Epithelial cell of prostate (primary cell): ENCODE data around the gene FNDC1.

Source experiments
- DNase-seq: peaks from one replicate; pipeline ENCODE4 v3.0.0-alpha.2; 2011; ENCODE audit warnings: low read depth, low spot score
- H3K27ac ChIP-seq: fragments of 450-650 bp; 2 replicates; pipeline ENCODE4 v1.5.1; 2017; ENCODE audit warnings: mild to moderate bottlenecking

The FNDC1 gene

GRCh38 chr6:159203304-159204005, 34.3 kb downstream of the FNDC1 start:
- no peak for DNase-seq
- H3K27ac ChIP-seq, result no peak overlapping the region

- no peak for DNase-seq
- H3K27ac ChIP-seq, result no peak overlapping the region
These were observed 35.4 kb downstream of the FNDC1 start for GRCh38 chr6:159204605-159205004.

- H3K27ac ChIP-seq, result no peak overlapping the region
- no peak for DNase-seq
These were observed 42.8 kb downstream of the FNDC1 start for GRCh38 chr6:159212028-159212427.

GRCh38 chr6:159212525-159213280, 43.5 kb downstream of the FNDC1 start:
- H3K27ac ChIP-seq, result no peak overlapping the region
- DNase-seq, result no peak

GRCh38 chr6:159213405-159213804, 44.2 kb downstream of the FNDC1 start:
- DNase-seq, result no peak
- H3K27ac ChIP-seq, result no peak overlapping the region

GRCh38 chr6:159214281-159214680, 45.1 kb downstream of the FNDC1 start:
- DNase-seq, result no peak
- H3K27ac ChIP-seq, result no peak overlapping the region

GRCh38 chr6:159217595-159218275, 48.5 kb downstream of the FNDC1 start:
- no peak overlapping the region for H3K27ac ChIP-seq
- no peak for DNase-seq

- no peak overlapping the region for H3K27ac ChIP-seq
- no peak for DNase-seq
These were observed 50.9 kb downstream of the FNDC1 start for GRCh38 chr6:159220093-159220492.

GRCh38 chr6:159221486-159222170, 52.4 kb downstream of the FNDC1 start:
- no peak for DNase-seq
- H3K27ac ChIP-seq, result no peak overlapping the region

- H3K27ac ChIP-seq, result no peak overlapping the region
- DNase-seq, result no peak
These were observed 55.3 kb downstream of the FNDC1 start for GRCh38 chr6:159224452-159224851.

- no peak overlapping the region for H3K27ac ChIP-seq
- no peak for DNase-seq
These were observed 60.5 kb downstream of the FNDC1 start for GRCh38 chr6:159229651-159230051.

- H3K27ac ChIP-seq, result no peak overlapping the region
- DNase-seq, result no peak
These were observed 63.0 kb downstream of the FNDC1 start for GRCh38 chr6:159232106-159232645.

GRCh38 chr6:159232751-159233150, 63.6 kb downstream of the FNDC1 start:
- DNase-seq, result no peak
- H3K27ac ChIP-seq, result no peak overlapping the region

- DNase-seq, result no peak
These were observed 64.3 kb downstream of the FNDC1 start for GRCh38 chr6:159233365-159234101.

GRCh38 chr6:159234102-159234553, 64.9 kb downstream of the FNDC1 start:
- no peak for DNase-seq
- H3K27ac ChIP-seq, result no peak overlapping the region

More at GRCh38 chr6:159233365-159234101, 64.3 kb downstream of the FNDC1 start:
- no peak overlapping the region for H3K27ac ChIP-seq

GRCh38 chr6:159238920-159239558, 69.8 kb downstream of the FNDC1 start:
- DNase-seq, result no peak
- no peak overlapping the region for H3K27ac ChIP-seq

GRCh38 chr6:159249128-159249527, 79.9 kb downstream of the FNDC1 start:
- no peak for DNase-seq
- H3K27ac ChIP-seq, result no peak overlapping the region

GRCh38 chr6:159249752-159250151, 80.6 kb downstream of the FNDC1 start:
- no peak for DNase-seq

GRCh38 chr6:159250633-159251032, 81.4 kb downstream of the FNDC1 start:
- no peak overlapping the region for H3K27ac ChIP-seq
- DNase-seq, result no peak

More at GRCh38 chr6:159249752-159250151, 80.6 kb downstream of the FNDC1 start:
- H3K27ac ChIP-seq, result no peak overlapping the region
